GM19468 (cell line): Measurements from ENCODE around the gene SEC11C.

Source experiments
- ATAC-seq: cut with Tn5 transposase; IDR thresholded peaks from one replicate; pipeline ENCODE4 v1.9.1; 2021; ENCODE audit warnings: mild to moderate bottlenecking, moderate library complexity, moderate number of reproducible peaks; ENCODE audit not compliant: unreplicated experiment; ENCODE audit errors: extremely low read depth

Gene SEC11C

DNA sequence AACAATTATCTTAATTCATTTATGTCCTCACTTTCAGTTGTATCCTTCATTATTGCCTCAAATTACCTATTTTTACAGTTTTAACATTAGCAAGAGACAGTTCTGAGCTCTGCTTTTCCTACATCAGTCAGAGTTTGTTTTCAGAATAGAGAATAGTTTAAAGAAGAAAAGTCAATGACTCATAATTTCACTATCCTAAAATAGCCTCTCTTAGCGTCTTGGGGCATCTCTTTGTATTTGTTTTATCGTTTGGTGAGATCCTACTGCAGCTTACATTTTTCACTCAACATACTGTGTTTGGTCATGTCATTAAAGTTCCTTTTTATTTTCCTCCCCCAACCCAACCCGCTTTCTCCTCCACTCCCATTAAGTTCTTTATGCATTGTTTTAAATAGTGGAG is 3.8 kb downstream of the SEC11C start:
- no peak for ATAC-seq

DNA sequence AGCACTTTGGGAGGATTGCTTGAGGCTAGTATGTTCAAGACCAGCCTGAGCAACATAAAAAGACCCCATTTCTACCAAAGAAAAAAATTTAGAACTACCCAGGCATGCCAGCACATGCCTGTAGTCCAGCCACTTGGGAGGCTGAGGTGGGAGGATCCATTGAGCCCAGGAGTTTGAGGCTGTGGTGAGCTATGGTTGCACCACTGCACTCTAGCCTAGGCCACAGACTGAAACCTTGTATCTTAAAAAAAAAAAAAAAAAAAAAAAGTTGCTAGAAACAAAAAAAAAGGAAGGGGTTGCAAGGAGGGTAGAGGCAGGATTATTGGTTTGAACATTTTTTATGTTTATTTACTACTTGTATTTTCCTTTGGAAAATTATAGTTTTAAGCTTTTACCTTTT is 4.8 kb downstream of the SEC11C start:
- no peak for ATAC-seq

GRCh38 chr18:59145055-59145454 is 5.4 kb downstream of the SEC11C start:
- ATAC-seq: no peak

GRCh38 chr18:59148192-59148591 is 8.5 kb downstream of the SEC11C start:
- no peak for ATAC-seq

- no peak for ATAC-seq
Observed at GRCh38 chr18:59149007-59149406, 9.3 kb downstream of the SEC11C start.

DNA sequence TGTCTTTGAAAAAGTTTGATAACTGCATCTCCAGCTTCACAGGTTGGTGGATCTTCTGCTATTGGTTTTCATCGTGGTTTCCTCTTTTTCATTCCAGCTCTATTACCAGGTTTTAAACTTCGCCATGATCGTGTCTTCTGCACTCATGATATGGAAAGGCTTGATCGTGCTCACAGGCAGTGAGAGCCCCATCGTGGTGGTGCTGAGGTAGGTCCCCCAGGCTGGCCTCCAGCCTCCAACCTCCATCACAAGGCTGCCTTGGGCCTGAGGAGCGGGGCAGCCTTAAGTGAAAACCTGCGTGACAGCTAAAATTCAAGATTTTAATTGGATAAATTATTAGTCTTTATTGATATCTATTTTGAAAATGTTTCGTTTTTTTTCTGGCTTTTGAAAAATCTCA is 9.7 kb downstream of the SEC11C start:
- ATAC-seq: no peak

DNA sequence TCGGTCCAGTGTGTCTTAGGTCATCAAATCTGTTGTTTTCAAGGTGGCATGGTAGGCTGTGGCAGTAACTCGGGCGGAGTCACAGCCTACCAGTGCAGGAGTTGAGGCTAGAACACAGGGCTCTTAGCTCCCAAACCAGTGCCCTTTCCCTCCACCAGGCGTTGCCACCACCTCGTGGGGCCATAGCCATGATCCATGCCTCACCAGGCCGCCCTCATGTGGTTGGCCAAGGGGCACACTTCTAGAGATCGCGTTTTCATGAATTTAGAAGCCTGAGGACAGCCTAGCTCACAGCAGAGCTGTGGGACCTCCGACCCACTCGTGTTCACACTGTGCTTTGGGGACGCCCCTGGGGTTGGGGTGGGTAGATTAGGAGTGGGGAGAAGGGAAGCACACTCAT is 10.6 kb downstream of the SEC11C start:
- no peak for ATAC-seq

DNA sequence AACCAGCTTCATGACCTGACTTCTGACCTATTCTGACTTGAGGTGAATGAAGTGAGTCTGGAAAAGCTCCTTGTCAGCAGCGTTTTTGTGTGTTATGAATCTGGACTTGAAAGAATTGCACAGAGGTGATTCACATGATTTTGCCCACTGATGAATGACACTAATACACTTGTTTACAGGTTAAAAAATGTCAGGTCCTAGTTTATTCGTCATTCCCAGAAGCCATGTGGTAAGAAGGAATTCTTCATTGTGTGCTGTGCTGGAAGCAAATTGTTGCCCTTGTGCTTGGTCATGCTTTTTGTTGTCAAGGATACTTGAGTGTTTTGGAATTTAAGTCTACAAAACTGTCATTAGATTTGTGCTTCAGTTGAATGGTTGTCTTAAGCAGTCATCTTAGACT is 15.5 kb downstream of the SEC11C start:
- no peak for ATAC-seq

DNA sequence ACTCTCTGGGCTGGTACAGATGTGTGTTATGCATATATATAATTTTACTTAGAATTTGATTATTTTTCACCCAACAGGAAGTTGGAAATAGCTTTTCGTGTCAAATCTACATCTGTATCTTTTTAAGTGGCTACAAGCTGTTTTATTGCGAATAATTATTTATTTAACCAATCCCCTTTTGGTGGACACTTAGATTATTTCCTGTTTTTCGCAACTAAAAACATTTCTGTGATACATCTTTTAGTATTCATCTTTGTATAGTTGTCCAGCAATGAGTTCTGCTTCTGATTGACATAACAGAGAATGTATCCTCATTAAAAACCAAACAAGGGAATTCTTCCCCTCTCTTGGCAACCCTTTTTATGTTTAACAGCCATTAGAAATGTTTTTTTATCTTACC is 16.6 kb downstream of the SEC11C start:
- ATAC-seq: no peak

- ATAC-seq: no peak
Observed at GRCh38 chr18:59159265-59159664, 19.6 kb downstream of the SEC11C start.

- ATAC-seq: no peak
Observed at GRCh38 chr18:59159986-59160385, 20.3 kb downstream of the SEC11C start.

- no peak for ATAC-seq
Observed at GRCh38 chr18:59172664-59173249, 33.1 kb downstream of the SEC11C start.

DNA sequence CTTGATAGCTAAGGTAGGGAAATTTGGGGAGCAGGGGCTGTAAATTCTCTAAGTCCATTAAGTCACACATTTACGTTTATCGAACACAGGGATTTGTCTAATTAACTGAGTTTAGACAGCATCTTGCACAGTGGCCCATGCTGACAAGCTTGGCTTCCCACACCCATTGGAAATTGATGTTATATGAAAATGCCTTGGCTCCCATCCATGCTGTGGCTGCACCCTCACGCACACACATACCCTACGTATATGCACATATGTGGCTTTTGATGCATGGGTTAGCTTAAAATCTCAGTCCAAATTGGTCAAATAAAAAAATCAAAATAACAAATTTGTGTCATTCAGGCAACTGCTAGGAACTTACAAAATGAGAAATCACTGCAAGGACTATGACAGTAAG is 37.8 kb downstream of the SEC11C start:
- no peak for ATAC-seq

DNA sequence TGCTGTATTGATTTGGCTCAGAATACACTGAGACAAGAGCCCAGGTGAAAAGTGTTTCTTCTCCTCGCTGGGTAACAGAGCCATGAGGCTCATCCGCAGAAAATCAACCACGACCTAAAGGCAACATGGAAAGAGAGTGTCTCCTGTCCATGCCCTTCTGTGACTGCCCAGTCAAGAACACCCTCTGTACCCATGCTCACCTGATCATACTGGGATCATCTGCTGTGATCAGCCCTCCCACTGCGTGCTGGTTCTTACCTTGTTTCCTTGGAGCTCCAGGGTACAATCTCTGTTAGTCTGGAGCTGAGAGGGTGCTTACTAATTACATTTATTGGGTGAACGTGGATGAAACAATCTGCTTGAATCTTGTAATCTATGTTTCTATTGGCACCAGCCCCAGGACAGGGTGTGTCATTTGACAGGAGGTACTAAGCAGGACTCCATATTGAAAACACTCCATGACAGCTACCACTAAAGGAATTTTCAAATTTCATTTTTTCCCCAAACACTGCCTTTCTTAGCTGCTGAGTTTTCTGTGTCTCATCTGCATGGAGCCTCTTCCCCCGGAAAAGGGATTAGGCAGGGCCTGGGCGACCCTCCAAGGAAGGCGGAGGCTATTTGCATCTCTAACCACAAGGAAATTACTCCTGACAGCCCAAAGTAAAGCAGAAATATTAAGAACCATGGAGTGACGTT is 40.6 kb downstream of the SEC11C start:
- ATAC-seq: no peak

- ATAC-seq: no peak
Observed at GRCh38 chr18:59182673-59183072, 43.0 kb downstream of the SEC11C start.

- no peak for ATAC-seq
Observed at GRCh38 chr18:59189008-59189407, 49.3 kb downstream of the SEC11C start.

- ATAC-seq: no peak
Observed at GRCh38 chr18:59189746-59190145, 50.1 kb downstream of the SEC11C start.

- no peak for ATAC-seq
Observed at GRCh38 chr18:59196161-59196725, 56.6 kb downstream of the SEC11C start.

- no peak for ATAC-seq
Observed at GRCh38 chr18:59197636-59198035, 58.0 kb downstream of the SEC11C start.

- no peak for ATAC-seq
Observed at GRCh38 chr18:59198215-59198614, 58.5 kb downstream of the SEC11C start.

DNA sequence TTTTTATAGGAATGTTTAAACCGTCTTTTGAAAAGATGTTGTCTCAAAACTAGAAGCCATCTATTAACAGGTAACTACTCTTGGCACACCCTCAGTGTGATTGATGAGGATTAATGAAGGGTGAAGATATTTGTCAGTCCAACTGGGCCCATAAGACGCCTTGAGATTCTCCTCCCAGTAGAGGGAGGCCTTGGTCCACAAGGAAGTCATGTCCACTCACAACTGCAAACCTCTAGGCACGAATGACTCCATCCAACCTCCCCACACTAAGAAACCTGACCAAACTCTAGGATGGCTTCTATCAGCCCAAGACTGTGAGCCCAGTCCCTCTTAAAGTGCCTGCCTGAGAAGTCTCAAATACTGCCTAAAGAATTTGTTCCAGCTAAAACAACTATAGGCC is 61.1 kb downstream of the SEC11C start:
- no peak for ATAC-seq

DNA sequence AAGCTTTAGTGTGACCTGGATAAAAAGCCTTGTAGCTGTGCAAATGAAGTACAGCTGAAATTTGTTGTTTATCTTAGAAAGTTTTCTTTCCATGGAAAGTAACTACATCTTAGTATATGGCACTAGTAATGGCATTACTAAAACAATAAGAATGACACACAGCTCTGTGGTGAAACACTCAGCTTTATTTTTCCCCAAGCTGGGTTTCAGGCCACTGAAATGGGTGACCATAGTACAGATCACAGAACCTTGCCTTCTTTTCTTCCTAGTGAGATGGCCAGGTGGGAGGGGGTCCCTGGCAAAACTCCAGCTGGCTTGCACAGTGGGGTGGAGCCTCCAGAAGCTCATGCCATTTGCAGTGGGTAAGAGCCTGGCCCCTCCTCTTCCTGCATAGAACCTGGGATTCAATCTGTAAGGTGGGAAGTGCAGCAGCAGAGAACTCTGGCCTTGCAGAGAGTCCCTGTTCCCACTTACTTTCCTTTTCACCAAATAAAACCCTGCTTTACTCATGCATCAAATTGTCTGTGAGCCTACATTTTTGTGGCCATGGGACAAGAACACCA is 62.7 kb downstream of the SEC11C start:
- ATAC-seq: no peak
